Measurements from ENCODE around the gene SUCLG2. TPM values are rescaled to one million over a fixed set of nuclear protein-coding genes. Genes with fewer than 3 reads are reported as not detected.

The SUCLG2 gene
- total RNA-seq, 1 experiment from 2014 or later, result 38.5 TPM

DNA sequence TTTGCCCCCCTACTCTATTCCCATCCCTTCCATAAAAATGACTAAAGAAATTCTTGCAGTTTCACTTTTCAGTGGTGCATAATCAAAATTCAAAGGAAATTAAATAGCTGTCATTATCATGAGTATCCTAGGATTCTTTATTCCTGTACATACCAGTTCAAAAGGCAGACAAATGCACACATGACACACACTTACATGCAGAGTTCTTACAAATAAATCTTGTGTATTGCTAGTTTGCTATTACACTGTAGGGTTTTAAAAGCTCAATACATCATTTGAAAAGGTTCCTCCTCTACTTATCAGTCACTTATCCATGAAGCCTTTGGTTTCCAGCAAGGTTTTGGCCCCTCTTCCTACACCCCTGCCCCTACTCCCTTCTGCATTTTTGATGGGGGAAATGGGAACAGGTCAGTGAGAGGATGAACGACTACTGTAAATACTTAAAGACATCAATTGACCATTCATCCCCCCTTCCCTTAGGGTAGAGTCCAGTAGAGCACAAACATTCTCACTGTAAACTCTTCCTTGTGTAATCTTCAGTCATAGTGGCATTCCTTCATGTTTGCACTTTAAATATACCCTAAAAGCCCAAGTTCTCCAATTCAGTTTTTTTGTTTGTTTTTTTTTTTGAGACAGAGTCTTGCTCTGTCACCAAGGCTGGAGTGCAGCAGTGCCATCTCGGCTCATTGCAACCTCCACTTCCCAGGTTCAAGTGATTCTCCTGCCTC lies 92.6 kb downstream of the SUCLG2 start:
- Histone ChIP-seq H3K14ac (ENCODE audit: insufficient read depth, low read length) (no peak overlapping the region), H2BK12ac (ENCODE audit: insufficient read length, low read depth, low read length) (no peak overlapping the region), H3K27me3 (ENCODE audit: insufficient read depth, low read length) (no peaks in the 10 kb centered on the region), H2BK15ac (ENCODE audit: low read depth, low read length) (no peak overlapping the region), H4K91ac (ENCODE audit: insufficient read length, low read depth, low read length) (no peak overlapping the region), H3K4ac (ENCODE audit: low read depth, low read length) (no peak overlapping the region), H3K9ac (ENCODE audit: extremely low read depth, insufficient read length, low read length) (no peak overlapping the region), H3K18ac (ENCODE audit: insufficient read length, low read depth, low read length) (no peak overlapping the region), H2AFZ (ENCODE audit: low read length) (no peak overlapping the region), H3K56ac (ENCODE audit: insufficient read length, low read depth, low read length) (no peak overlapping the region), H3K4me2 (ENCODE audit: insufficient read depth, insufficient read length, low read length) (no peak overlapping the region), H3K23me2 (ENCODE audit: insufficient read length, low read depth, low read length, poor library complexity, severe bottlenecking) (no peaks in the 10 kb centered on the region), H3T11ph (ENCODE audit: low read length) (no peak overlapping the region), H2BK20ac (ENCODE audit: low read depth, low read length, poor library complexity, severe bottlenecking) (no peak overlapping the region), H3K79me2 (ENCODE audit: insufficient read depth, low read length) (no peaks in the 10 kb centered on the region), H4K8ac (replicated peaks; ENCODE audit: insufficient read length, low read depth, low read length) (no peak overlapping the region), H4K20me1 (ENCODE audit: control insufficient read depth, insufficient read depth, insufficient read length) (no peaks in the 10 kb centered on the region), H3K9me3 (ENCODE audit: control insufficient read depth, low read depth, low read length) (no peaks in the 10 kb centered on the region), H3K23ac (ENCODE audit: insufficient read length, low read depth, low read length) (no peak overlapping the region), H2BK5ac (ENCODE audit: insufficient read length, low read length) (no peak overlapping the region), H4K5ac (ENCODE audit: insufficient read length, low read depth, low read length) (no peak overlapping the region), H3K27ac (ENCODE audit: insufficient read length, low read depth, low read length) (no peak overlapping the region), H3K79me1 (ENCODE audit: insufficient read depth, low read depth, low read length, poor library complexity, severe bottlenecking) (no peaks in the 10 kb centered on the region), H2AK5ac (ENCODE audit: insufficient read length, low read length) (no peak overlapping the region), H3K4me1 (ENCODE audit: insufficient read depth, low read length) (no peaks in the 10 kb centered on the region), H2BK120ac (ENCODE audit: low read depth, low read length, poor library complexity, severe bottlenecking) (no peak overlapping the region)
- Mint-ChIP-seq H3K4me1 (peaks cover 0 to 2% of the 10 kb centered on the region in 2 experiments; a peak in 1 of 4 replicates), H3K9me3 (no peaks in the 10 kb centered on the region), H3K36me3 (ENCODE audit: insufficient read depth in 1 of 3, low read depth in 3 of 3) (peaks cover 0 to 3% (median 0%) of the 10 kb centered on the region in 3 experiments; a peak in 2 of 7 replicates), H3K4me3 (no peak overlapping the region), H3K27me3 (ENCODE audit: low read depth) (no peaks in the 10 kb centered on the region), H3K27ac (peak overlapping the region in 1 of 3 experiments; percentile 87; a peak in 1 of 7 replicates)
- TF ChIP-seq, protein P1, sequence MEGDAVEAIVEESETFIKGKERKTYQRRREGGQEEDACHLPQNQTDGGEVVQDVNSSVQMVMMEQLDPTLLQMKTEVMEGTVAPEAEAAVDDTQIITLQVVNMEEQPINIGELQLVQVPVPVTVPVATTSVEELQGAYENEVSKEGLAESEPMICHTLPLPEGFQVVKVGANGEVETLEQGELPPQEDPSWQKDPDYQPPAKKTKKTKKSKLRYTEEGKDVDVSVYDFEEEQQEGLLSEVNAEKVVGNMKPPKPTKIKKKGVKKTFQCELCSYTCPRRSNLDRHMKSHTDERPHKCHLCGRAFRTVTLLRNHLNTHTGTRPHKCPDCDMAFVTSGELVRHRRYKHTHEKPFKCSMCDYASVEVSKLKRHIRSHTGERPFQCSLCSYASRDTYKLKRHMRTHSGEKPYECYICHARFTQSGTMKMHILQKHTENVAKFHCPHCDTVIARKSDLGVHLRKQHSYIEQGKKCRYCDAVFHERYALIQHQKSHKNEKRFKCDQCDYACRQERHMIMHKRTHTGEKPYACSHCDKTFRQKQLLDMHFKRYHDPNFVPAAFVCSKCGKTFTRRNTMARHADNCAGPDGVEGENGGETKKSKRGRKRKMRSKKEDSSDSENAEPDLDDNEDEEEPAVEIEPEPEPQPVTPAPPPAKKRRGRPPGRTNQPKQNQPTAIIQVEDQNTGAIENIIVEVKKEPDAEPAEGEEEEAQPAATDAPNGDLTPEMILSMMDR (conservative IDR thresholded peaks at IDR 0.05), result no peak
- no CpG with 5 or more reads among the region's 2 CpGs for WGBS (ENCODE audit: extremely low coverage, insufficient read length, low lambda C conversion rate)
- no peak for DNase-seq

Data from H9 (cell line).